Stimulated activated CD4-positive, alpha-beta T cell treated with anti-CD3 and anti-CD28 coated beads, Interleukin-4, amount 100 ng/mL, for 4 hours (primary cell): ENCODE results near the gene SLC27A6.
"Not testable (repeated sequence)": the region's sequence is repeated elsewhere in the genome, so short reads cannot be mapped to it uniquely, and the experiment has no call there.

Experiments
- DNase-seq, 2 experiments: peaks; one replicate each; pipeline ENCODE4 v3.0.0-alpha.2; 2020

The SLC27A6 gene

GRCh38 chr5:129001841-129002526 is 36.7 kb downstream of the SLC27A6 start:
- no peak for DNase-seq

- no peak for DNase-seq
These were observed 37.2 kb downstream of the SLC27A6 start for GRCh38 chr5:129002527-129002842.

GRCh38 chr5:129003232-129003631 is 37.9 kb downstream of the SLC27A6 start:
- DNase-seq, result no peak

GRCh38 chr5:129014185-129014584 is 48.9 kb downstream of the SLC27A6 start:
- DNase-seq, result no peak

GRCh38 chr5:129018837-129019236 is 53.5 kb downstream of the SLC27A6 start:
- DNase-seq, result no peak

- no peak for DNase-seq
These were observed 54.2 kb downstream of the SLC27A6 start for GRCh38 chr5:129019401-129019908.

- DNase-seq, result no peak
These were observed 55.4 kb downstream of the SLC27A6 start for GRCh38 chr5:129020683-129021082.

GRCh38 chr5:129021744-129022143 is 56.5 kb downstream of the SLC27A6 start:
- no peak for DNase-seq

GRCh38 chr5:129022599-129022998 is 57.3 kb downstream of the SLC27A6 start:
- DNase-seq, result no peak

GRCh38 chr5:129027260-129027659 is 62.0 kb downstream of the SLC27A6 start:
- DNase-seq, result no peak

GRCh38 chr5:129031886-129032683 is 66.8 kb downstream of the SLC27A6 start:
- DNase-seq, result no peak

GRCh38 chr5:129036257-129036656 is 71.0 kb downstream of the SLC27A6 start:
- DNase-seq, result not testable (repeated sequence)

- DNase-seq, result no peak
These were observed 76.1 kb downstream of the SLC27A6 start for GRCh38 chr5:129041196-129041881.

- no peak for DNase-seq
These were observed 77.0 kb downstream of the SLC27A6 start for GRCh38 chr5:129042306-129042705.

GRCh38 chr5:129043894-129044293 is 78.6 kb downstream of the SLC27A6 start:
- no peak for DNase-seq

GRCh38 chr5:129046151-129046550 is 80.9 kb downstream of the SLC27A6 start:
- DNase-seq, result no peak

- DNase-seq, result no peak
These were observed 83.2 kb downstream of the SLC27A6 start for GRCh38 chr5:129048509-129048908.

GRCh38 chr5:129049126-129049799 is 84.0 kb downstream of the SLC27A6 start:
- DNase-seq, result no peak

GRCh38 chr5:129051283-129051682 is 86.0 kb downstream of the SLC27A6 start:
- no peak for DNase-seq

- no peak for DNase-seq
These were observed 88.2 kb downstream of the SLC27A6 start for GRCh38 chr5:129053438-129053837.

GRCh38 chr5:129057329-129057728 is 92.0 kb downstream of the SLC27A6 start:
- no peak for DNase-seq

GRCh38 chr5:129061849-129062248 is 96.6 kb downstream of the SLC27A6 start:
- no peak for DNase-seq

GRCh38 chr5:129063483-129064113 is 98.3 kb downstream of the SLC27A6 start:
- no peak for DNase-seq
